ENCODE results near the gene MYO15A. TPM values are rescaled to one million over a fixed set of nuclear protein-coding genes. Genes with fewer than 3 reads are reported as not detected.

Gene MYO15A
- total RNA-seq, 1 donor, result 1.1 TPM

DNA sequence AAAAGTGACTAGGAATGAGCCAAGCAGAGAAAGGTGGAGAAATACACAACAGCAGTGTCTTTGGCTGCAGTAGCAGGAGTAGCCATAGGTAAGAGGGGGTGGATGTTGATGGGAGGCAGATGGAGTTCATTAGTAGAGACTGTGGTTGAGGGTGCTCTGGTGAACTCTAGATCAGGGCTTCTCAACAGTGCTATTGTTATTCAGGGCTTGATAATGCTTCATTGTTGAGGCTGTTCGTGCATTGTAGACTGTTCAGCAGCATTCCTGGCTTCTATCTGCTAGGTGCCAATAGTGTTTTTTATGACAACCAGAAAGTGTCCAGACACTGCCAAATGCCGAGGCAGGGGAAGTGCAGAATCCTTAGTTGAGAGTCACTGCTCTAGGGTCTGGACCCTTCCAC, 78.7 kb downstream of the MYO15A start:
- H3K79me2 ChIP-seq (ENCODE audit: insufficient read depth, low read length), result peaks cover 85% of the 10 kb centered on the region
- H3K4me2 ChIP-seq (ENCODE audit: insufficient read depth, low read length), result peak overlapping the region; percentile 99
- peaks cover 80% of the 10 kb centered on the region for H4K20me1 ChIP-seq (ENCODE audit: insufficient read depth, low read length)
- DNase-seq (ENCODE audit: insufficient read length, low spot score, missing footprints), result no peak
- no peak overlapping the region for H2AFZ ChIP-seq (ENCODE audit: low read length)
- H3K36me3 ChIP-seq (ENCODE audit: insufficient read depth, low read length), result peaks cover 6% of the 10 kb centered on the region
- no peaks in the 10 kb centered on the region for H3K9me3 ChIP-seq (ENCODE audit: low read depth, low read length)
- H3K27ac ChIP-seq (ENCODE audit: low read depth, low read length), result peak overlapping the region; percentile 87
- H3K4me3 ChIP-seq (ENCODE audit: insufficient read depth, low read length), result peak overlapping the region; percentile 91
- no peaks in the 10 kb centered on the region for H3K27me3 ChIP-seq (ENCODE audit: insufficient read depth, low read length)
- peaks cover 63% of the 10 kb centered on the region for H3K4me1 ChIP-seq (ENCODE audit: insufficient read depth, low read length)
- TF ChIP-seq, protein P1, sequence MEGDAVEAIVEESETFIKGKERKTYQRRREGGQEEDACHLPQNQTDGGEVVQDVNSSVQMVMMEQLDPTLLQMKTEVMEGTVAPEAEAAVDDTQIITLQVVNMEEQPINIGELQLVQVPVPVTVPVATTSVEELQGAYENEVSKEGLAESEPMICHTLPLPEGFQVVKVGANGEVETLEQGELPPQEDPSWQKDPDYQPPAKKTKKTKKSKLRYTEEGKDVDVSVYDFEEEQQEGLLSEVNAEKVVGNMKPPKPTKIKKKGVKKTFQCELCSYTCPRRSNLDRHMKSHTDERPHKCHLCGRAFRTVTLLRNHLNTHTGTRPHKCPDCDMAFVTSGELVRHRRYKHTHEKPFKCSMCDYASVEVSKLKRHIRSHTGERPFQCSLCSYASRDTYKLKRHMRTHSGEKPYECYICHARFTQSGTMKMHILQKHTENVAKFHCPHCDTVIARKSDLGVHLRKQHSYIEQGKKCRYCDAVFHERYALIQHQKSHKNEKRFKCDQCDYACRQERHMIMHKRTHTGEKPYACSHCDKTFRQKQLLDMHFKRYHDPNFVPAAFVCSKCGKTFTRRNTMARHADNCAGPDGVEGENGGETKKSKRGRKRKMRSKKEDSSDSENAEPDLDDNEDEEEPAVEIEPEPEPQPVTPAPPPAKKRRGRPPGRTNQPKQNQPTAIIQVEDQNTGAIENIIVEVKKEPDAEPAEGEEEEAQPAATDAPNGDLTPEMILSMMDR (IDR thresholded peaks at IDR 0.05; ENCODE audit: extremely low read depth, low read depth, low read length), result no peak

DNA sequence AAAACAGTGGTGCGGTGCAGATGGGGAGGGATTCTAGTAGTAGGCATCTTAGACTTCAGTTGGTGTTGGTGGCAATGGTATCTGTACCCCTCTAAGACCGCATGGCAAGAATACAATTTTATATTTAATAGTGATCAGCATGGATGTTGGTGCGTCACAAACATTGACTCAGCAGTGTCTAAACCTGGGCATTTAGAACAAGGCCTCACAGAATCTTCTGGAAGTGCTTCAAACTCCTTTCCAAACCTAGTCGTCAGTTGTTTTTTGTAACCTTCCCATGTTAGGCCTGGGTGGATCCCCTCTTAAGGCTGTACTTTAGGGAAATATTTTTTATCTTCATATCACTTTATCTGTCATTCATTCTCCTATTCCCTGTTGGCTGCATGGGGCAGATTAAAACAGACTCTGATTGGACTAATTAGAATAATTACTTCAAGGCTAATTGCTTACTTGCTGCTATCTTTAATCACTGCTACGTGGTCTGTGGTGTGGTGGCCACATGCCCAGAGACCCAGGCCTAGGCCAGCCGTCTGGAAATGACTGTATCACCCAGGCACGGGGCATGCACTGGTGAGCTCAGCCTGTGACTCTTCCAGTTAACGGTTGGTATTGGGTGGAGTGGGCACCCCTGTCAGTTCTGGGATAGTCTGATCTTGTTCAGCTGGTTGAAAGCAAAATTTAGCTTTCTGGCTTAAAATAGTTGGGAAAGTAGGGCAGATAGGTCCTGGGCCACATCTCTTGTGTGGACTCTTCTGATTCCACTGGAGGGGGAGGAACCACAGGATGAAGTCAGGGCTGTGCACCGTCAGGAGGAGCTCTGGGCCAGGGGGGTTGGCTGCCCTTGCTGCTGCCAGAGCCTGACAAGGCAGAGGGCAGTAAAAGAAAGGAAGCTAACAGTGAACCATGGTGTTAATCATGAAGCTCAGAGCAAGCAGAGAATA, 79.5 kb downstream of the MYO15A start:
- H3K4me2 ChIP-seq (ENCODE audit: insufficient read depth, low read length), result peak overlapping the region; percentile 99
- peaks cover 94% of the 10 kb centered on the region for H3K79me2 ChIP-seq (ENCODE audit: insufficient read depth, low read length)
- peak; percentile 94 for DNase-seq (ENCODE audit: insufficient read length, low spot score, missing footprints)
- H4K20me1 ChIP-seq (ENCODE audit: insufficient read depth, low read length), result peaks cover 87% of the 10 kb centered on the region
- H3K27me3 ChIP-seq (ENCODE audit: insufficient read depth, low read length), result no peaks in the 10 kb centered on the region
- peak overlapping the region; percentile 91 for H3K4me3 ChIP-seq (ENCODE audit: insufficient read depth, low read length)
- TF ChIP-seq, protein P1 (IDR thresholded peaks at IDR 0.05; ENCODE audit: extremely low read depth, low read depth, low read length), result no peak
- no peaks in the 10 kb centered on the region for H3K9me3 ChIP-seq (ENCODE audit: low read depth, low read length)
- H3K4me1 ChIP-seq (ENCODE audit: insufficient read depth, low read length), result peaks cover 60% of the 10 kb centered on the region
- H3K27ac ChIP-seq (ENCODE audit: low read depth, low read length), result peak overlapping the region; percentile 87
- H2AFZ ChIP-seq (ENCODE audit: low read length), result no peak overlapping the region
- peaks cover 13% of the 10 kb centered on the region for H3K36me3 ChIP-seq (ENCODE audit: insufficient read depth, low read length)

DNA sequence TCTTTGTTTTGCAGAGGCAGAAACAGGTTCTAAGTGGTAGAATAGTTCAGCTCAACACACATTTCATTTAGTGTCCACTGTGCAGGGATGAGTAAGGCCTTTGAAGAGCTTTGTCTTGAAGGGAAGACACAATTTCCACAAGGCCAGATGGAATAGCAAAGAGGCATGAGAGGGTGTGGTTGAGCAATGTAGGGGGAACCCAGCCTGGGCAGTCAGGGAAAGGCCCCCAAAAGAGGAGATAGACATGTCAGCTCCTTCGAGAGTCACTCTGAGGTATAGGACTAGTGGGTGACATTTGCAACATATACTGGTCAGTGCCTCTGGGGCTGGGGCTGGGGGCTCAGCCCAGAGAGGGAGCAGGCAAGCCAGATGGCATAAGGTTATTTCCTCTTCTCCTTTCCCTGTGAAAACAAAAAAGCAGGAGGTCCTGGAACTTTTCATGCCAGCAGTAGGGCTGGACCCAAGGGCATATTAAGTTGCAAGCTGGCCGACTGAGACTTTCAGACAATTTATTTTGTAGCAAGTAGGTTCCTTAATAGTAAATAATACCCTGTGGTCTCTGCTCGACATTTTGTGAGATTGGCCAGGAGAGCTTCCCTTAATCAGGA, 82.2 kb downstream of the MYO15A start:
- peaks cover 95% of the 10 kb centered on the region for H3K79me2 ChIP-seq (ENCODE audit: insufficient read depth, low read length)
- no peak overlapping the region for H3K27ac ChIP-seq (ENCODE audit: low read depth, low read length)
- no peak for DNase-seq (ENCODE audit: insufficient read length, low spot score, missing footprints)
- no peak overlapping the region for H2AFZ ChIP-seq (ENCODE audit: low read length)
- H3K27me3 ChIP-seq (ENCODE audit: insufficient read depth, low read length), result no peaks in the 10 kb centered on the region
- peaks cover 91% of the 10 kb centered on the region for H4K20me1 ChIP-seq (ENCODE audit: insufficient read depth, low read length)
- H3K4me1 ChIP-seq (ENCODE audit: insufficient read depth, low read length), result peaks cover 53% of the 10 kb centered on the region
- TF ChIP-seq, protein P1 (IDR thresholded peaks at IDR 0.05; ENCODE audit: extremely low read depth, low read depth, low read length), result no peak
- H3K4me2 ChIP-seq (ENCODE audit: insufficient read depth, low read length), result peak overlapping the region; percentile 27
- peaks cover 25% of the 10 kb centered on the region for H3K36me3 ChIP-seq (ENCODE audit: insufficient read depth, low read length)
- H3K4me3 ChIP-seq (ENCODE audit: insufficient read depth, low read length), result peak overlapping the region; percentile 1
- H3K9me3 ChIP-seq (ENCODE audit: low read depth, low read length), result no peaks in the 10 kb centered on the region

DNA sequence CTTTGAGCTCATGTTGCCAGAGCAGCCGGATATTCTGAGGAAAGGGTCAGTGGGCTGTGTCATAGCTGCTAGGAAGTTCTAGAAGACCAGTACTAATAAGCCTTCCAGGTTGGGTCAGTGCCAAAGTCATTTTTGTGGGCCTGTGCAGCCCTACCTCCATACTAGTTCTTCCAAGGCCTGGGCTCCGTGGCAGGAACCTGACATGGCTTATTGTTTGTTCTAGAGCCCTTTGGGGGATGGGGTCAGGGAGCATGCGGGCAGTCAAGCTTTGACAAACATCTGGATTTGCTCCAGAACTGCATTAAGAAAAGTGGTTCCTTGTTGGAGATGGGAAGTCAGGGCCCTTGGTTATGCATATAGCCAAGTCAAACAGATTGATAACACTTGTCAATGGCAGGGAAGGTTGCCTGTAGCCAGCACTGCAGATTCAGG, 82.7 kb downstream of the MYO15A start:
- no peaks in the 10 kb centered on the region for H3K9me3 ChIP-seq (ENCODE audit: low read depth, low read length)
- peaks cover 48% of the 10 kb centered on the region for H3K4me1 ChIP-seq (ENCODE audit: insufficient read depth, low read length)
- H3K36me3 ChIP-seq (ENCODE audit: insufficient read depth, low read length), result peaks cover 30% of the 10 kb centered on the region
- no peak overlapping the region for H2AFZ ChIP-seq (ENCODE audit: low read length)
- peak overlapping the region; percentile 1 for H3K4me3 ChIP-seq (ENCODE audit: insufficient read depth, low read length)
- H3K27me3 ChIP-seq (ENCODE audit: insufficient read depth, low read length), result no peaks in the 10 kb centered on the region
- TF ChIP-seq, protein P1 (IDR thresholded peaks at IDR 0.05; ENCODE audit: extremely low read depth, low read depth, low read length), result no peak
- H3K79me2 ChIP-seq (ENCODE audit: insufficient read depth, low read length), result peaks cover 95% of the 10 kb centered on the region
- peak overlapping the region; percentile 27 for H3K4me2 ChIP-seq (ENCODE audit: insufficient read depth, low read length)
- DNase-seq (ENCODE audit: insufficient read length, low spot score, missing footprints), result no peak
- peaks cover 89% of the 10 kb centered on the region for H4K20me1 ChIP-seq (ENCODE audit: insufficient read depth, low read length)
- H3K27ac ChIP-seq (ENCODE audit: low read depth, low read length), result no peak overlapping the region
